Activated CD4-positive, alpha-beta T cell treated with anti-CD3 and anti-CD28 coated beads, Interleukin-2, amount 50 U/mL, for 16 hours (primary cell): ENCODE results near the gene TYMP.

Experiments
- DNase-seq: peaks from one replicate; pipeline ENCODE4 v3.0.0-alpha.2; 2020

The TYMP gene

GRCh38 chr22:50562523-50563412 lies 33.0 kb upstream of the TYMP start, which contains the start of gene SYCE3:
Gene SYCE3, minus strand, starts transcription at chr22:50562919. Its CDS starts 6,514 bp downstream, at chr22:50556405.
- DNase-seq: peak; percentile 98

- no peak for DNase-seq
Measured at GRCh38 chr22:50561401-50562358, 31.9 kb upstream of the TYMP start.

- no peak for DNase-seq
Measured at GRCh38 chr22:50560034-50560433, 30.2 kb upstream of the TYMP start.

- DNase-seq: no peak
Measured at GRCh38 chr22:50556703-50557102, 26.9 kb upstream of the TYMP start.

- DNase-seq: no peak
Measured at GRCh38 chr22:50553310-50553709, 23.5 kb upstream of the TYMP start.

GRCh38 chr22:50551160-50551752 lies 21.4 kb upstream of the TYMP start:
- no peak for DNase-seq

GRCh38 chr22:50550395-50550794 lies 20.6 kb upstream of the TYMP start:
- no peak for DNase-seq

- no peak for DNase-seq
Measured at GRCh38 chr22:50548921-50549790, 19.3 kb upstream of the TYMP start.

- DNase-seq: no peak
Measured at GRCh38 chr22:50548040-50548920, 18.5 kb upstream of the TYMP start.

- no peak for DNase-seq
Measured at GRCh38 chr22:50547263-50547985, 17.6 kb upstream of the TYMP start.

GRCh38 chr22:50546326-50547262 lies 16.8 kb upstream of the TYMP start:
- no peak for DNase-seq

- no peak for DNase-seq
Measured at GRCh38 chr22:50545522-50546325, 15.9 kb upstream of the TYMP start, which contains the start of gene KLHDC7B. Gene KLHDC7B, plus strand, starts transcription at chr22:50545899. Its CDS starts 345 bp downstream, at chr22:50546244.

GRCh38 chr22:50544746-50545253 lies 15.0 kb upstream of the TYMP start:
- DNase-seq: no peak

- peak; percentile 90 for DNase-seq
Measured at GRCh38 chr22:50544078-50544745, 14.4 kb upstream of the TYMP start.

GRCh38 chr22:50542416-50542927 lies 12.7 kb upstream of the TYMP start:
- DNase-seq: peak; percentile 87

- DNase-seq: peak; percentile 90
Measured at GRCh38 chr22:50541667-50542026, 11.8 kb upstream of the TYMP start.

- no peak for DNase-seq
Measured at GRCh38 chr22:50540381-50540780, 10.6 kb upstream of the TYMP start.
